ENCODE measurements around the gene LAIR1.

The LAIR1 gene

DNA sequence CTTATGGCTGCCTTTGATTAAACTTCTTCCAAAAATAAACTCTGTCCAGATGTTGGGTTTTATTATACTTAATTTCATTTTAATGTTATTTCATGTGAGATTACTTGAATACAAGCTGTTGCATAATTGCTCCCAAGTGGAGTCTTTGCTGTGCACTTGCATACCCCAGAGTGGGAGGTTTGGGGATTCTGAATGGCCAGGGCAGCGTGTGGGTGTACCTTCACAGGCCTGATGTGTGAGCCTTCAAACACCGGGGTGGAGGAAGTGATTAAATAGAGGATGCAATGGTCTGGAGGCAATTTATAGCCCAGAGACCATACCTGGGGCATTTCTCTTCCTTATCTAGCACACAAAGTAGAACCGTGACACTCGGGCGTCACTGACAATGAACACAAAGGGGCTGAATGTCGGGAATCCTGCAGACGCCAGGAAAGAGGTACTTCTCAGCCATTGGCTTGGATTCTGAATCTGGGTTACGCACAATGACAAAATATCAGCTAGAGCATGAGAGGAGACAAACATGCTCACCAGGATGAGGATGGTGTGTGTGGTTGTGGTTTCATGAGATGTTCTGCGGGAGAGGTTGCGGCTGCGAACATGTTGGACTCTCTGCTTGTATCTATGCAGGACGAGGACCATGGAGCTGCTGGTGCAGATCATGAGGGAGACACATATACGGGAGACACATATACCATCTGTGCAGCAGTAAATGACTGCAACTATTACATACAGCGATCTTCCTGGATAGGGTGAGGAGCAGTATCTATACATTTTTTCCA lies 44.6 kb downstream of the LAIR1 start:
- peaks cover 5% of the 10 kb centered on the region for H3K27me3 ChIP-seq (ENCODE audit: control insufficient read depth, insufficient read depth, low read length)
- H3K4me1 ChIP-seq (ENCODE audit: control insufficient read depth, insufficient read depth, low read length) = no peaks in the 10 kb centered on the region
- H3K36me3 ChIP-seq (ENCODE audit: control insufficient read depth, insufficient read depth, low read length) = no peaks in the 10 kb centered on the region
- no peak overlapping the region for H3K9ac ChIP-seq (ENCODE audit: low read length)
- H3K9me3 ChIP-seq (ENCODE audit: control insufficient read depth, low read length) = no peaks in the 10 kb centered on the region
- no peak overlapping the region for H3K4me3 ChIP-seq (ENCODE audit: low read length)

DNA sequence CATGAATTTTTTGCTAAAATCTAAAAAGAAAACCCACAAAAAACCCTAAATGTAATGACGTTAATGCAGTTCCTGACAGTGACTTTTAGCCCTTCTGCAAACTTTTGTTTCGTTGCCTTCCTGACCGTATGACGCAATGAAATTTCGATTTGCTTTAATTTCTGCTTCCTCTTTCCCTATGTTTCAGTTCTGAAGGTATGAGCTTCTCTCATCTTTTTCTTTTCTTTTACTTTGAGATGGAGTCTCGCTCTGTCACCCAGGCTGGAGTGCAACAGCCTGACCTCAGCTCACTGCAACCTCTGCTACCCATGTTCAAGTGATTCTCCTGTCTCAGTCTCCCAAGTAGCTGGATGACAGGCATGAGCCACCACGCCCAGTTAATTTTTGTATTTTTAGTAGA lies 45.7 kb downstream of the LAIR1 start:
- Histone ChIP-seq H3K27me3 (ENCODE audit: control insufficient read depth, insufficient read depth, low read length) (peaks cover 4% of the 10 kb centered on the region), H3K9me3 (ENCODE audit: control insufficient read depth, low read length) (no peaks in the 10 kb centered on the region), H3K9ac (ENCODE audit: low read length) (no peak overlapping the region)

DNA sequence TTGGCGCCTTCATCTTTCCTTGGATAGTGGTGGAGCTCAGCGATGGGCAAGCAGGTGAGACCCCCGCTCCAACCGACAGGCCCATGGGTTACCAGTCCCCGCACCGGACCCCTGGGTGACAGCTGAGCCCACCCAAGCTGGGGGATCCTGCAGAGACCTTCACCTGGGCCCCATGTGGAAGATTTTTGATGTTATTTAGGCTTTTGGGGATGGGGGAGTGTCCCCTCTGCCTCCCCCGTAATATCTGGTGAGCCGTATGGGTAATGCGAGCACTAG lies 46.8 kb downstream of the LAIR1 start:
- no peak overlapping the region for H3K9ac ChIP-seq (ENCODE audit: low read length)
- H3K4me1 ChIP-seq (ENCODE audit: control insufficient read depth, insufficient read depth, low read length) = no peaks in the 10 kb centered on the region
- no peaks in the 10 kb centered on the region for H3K9me3 ChIP-seq (ENCODE audit: control insufficient read depth, low read length)
- no peak overlapping the region for H3K4me3 ChIP-seq (ENCODE audit: low read length)
- H3K36me3 ChIP-seq (ENCODE audit: control insufficient read depth, insufficient read depth, low read length) = no peaks in the 10 kb centered on the region
- peaks cover 4% of the 10 kb centered on the region for H3K27me3 ChIP-seq (ENCODE audit: control insufficient read depth, insufficient read depth, low read length)

More for the DNA sequence above, 45.7 kb downstream of the LAIR1 start:
- no peaks in the 10 kb centered on the region for H3K36me3 ChIP-seq (ENCODE audit: control insufficient read depth, insufficient read depth, low read length)
- H3K4me1 ChIP-seq (ENCODE audit: control insufficient read depth, insufficient read depth, low read length) = no peaks in the 10 kb centered on the region
- no peak overlapping the region for H3K4me3 ChIP-seq (ENCODE audit: low read length)

DNA sequence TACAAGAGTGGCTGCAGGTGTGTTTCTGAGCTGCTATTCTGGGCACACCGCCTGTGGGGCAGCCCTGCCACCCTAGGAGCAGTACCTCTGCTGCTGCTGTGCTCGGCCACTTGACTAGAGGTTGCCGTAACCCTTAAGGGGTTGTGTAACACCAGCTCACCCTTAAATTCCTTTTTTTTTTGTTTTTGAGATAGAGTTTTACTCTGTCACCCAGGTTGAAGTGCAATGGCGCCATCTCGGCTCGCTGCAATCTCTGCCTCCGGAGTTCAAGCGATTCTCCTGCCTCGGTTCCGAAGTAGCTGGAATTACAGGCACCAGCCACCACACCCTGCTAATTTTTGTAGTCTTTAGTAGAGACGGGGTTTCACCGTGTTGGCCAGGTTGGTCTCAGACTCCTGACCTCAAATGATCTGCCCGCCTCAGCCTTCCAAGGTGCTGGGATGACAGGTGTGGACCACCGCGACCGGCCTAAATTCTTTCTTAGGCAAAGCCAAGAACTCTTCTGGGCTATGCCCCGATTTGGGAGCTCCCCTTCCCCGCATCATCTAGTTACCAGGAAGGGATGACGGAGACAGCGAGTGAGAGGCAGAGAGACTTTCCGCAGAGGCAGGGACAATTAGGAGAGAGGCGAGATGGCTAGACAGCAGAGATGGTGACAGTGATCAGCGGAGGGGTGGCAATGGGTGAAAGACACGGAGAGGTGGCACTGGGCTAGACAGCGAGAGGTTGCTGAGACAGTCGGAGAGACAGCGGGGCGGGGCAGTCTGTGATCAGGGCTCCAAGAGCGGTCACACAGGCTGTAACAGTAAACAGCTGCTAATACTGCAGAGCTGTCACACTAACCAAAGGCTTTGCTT lies 47.4 kb downstream of the LAIR1 start:
- H3K4me1 ChIP-seq (ENCODE audit: control insufficient read depth, insufficient read depth, low read length) = no peaks in the 10 kb centered on the region
- peaks cover 4% of the 10 kb centered on the region for H3K27me3 ChIP-seq (ENCODE audit: control insufficient read depth, insufficient read depth, low read length)
- no peak overlapping the region for H3K4me3 ChIP-seq (ENCODE audit: low read length)
- H3K36me3 ChIP-seq (ENCODE audit: control insufficient read depth, insufficient read depth, low read length) = no peaks in the 10 kb centered on the region
- H3K9ac ChIP-seq (ENCODE audit: low read length) = no peak overlapping the region
- H3K9me3 ChIP-seq (ENCODE audit: control insufficient read depth, low read length) = no peaks in the 10 kb centered on the region

DNA sequence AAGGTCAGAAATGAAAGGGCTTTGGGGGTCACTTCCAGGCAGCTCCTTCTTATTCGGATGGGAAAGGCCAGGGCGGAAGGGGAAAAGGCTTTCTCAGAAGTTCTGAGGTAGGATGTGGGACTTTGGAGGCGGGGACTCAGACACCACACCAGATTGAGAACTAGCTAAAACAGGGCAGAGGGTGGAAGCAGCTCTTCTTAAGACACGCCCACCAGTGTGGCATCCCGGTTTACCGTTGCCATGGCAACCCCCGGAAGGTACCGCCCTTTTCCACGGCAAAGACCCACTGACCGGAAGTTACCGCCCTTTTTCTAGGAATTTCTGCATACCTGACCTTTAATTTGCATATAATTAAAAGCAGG lies 48.0 kb downstream of the LAIR1 start:
- Histone ChIP-seq H3K9ac (ENCODE audit: low read length) (no peak overlapping the region), H3K4me1 (ENCODE audit: control insufficient read depth, insufficient read depth, low read length) (no peaks in the 10 kb centered on the region), H3K4me3 (ENCODE audit: low read length) (no peak overlapping the region), H3K27me3 (ENCODE audit: control insufficient read depth, insufficient read depth, low read length) (peaks cover 4% of the 10 kb centered on the region), H3K36me3 (ENCODE audit: control insufficient read depth, insufficient read depth, low read length) (no peaks in the 10 kb centered on the region), H3K9me3 (ENCODE audit: control insufficient read depth, low read length) (no peaks in the 10 kb centered on the region)

DNA sequence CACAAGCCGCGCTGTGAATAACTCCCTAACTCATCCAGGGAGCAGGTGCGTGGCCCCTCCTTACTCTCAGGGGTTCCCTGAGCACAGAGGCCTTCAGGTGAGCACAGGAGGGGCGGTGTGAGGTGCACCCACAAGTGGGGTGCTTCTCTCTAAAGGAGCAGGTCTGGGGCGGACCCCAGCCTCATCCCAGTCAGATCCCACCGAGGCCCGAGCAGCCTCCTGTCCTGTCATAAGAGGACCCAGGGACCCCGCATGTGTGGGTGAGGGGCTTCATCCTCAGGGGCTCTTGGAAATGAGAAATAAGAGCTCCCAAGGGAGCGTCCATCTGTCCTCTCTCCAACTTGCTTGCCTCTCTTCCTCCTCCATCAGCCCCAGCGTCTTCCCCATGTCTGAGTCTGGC lies 48.8 kb downstream of the LAIR1 start:
- peaks cover 4% of the 10 kb centered on the region for H3K27me3 ChIP-seq (ENCODE audit: control insufficient read depth, insufficient read depth, low read length)
- H3K9ac ChIP-seq (ENCODE audit: low read length) = no peak overlapping the region
- no peak overlapping the region for H3K4me3 ChIP-seq (ENCODE audit: low read length)
- H3K36me3 ChIP-seq (ENCODE audit: control insufficient read depth, insufficient read depth, low read length) = no peaks in the 10 kb centered on the region
- H3K9me3 ChIP-seq (ENCODE audit: control insufficient read depth, low read length) = no peaks in the 10 kb centered on the region
- no peaks in the 10 kb centered on the region for H3K4me1 ChIP-seq (ENCODE audit: control insufficient read depth, insufficient read depth, low read length)

DNA sequence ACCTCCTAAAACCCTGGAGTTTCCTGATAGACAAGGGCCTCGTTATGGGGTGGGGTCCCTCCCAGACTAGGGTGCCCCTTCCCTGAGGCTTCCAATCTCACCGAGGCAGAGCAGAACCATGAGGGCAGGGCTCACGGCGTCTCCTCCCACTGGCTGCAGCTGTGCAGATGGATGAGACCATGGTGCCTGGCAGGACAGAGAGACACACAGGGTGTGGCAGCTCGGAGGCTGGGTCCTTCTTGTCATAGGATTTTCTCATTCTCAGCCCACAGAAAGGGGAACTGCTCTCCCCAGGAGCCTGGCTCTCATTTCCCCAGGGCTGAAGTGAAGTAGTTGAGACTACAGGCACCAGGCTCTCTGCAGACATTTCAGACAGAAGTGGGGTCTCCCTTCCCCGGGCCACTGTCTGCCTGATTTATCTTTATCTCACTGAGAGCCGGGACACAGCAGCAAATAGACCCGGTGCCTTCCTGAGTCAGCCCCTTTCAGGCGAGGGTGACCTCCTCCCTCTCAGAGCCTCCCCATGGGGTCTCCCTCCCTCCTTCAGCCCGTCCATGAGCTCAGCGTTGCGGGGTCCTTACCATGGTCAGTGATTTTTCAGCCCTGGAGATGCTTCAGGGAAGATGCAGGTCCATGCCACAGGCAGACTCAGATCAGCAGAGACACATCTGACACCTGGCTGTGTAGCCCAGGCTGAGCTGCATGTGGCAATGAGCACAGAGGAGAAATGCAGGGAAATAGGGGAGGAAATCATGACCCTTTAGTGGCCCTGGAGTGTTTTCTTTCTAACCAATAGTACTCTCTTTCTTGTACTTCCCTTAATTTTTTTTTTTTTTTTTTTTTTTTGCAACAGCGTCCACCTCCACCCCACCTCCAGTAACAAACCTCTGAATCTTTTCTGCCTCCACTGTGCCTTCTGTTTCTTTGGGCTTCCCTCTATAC lies 52.0 kb downstream of the LAIR1 start, which contains the start of gene LILRA5:
Gene LILRA5 (minus strand): TSS at position 731 of the 942 bp plus-strand sequence. CDS start 147 bp downstream, at position 584.
- H3K4me1 ChIP-seq (ENCODE audit: control insufficient read depth, insufficient read depth, low read length) = no peaks in the 10 kb centered on the region
- no peak within 1 kb of the TSS for H3K4me3 ChIP-seq (ENCODE audit: low read length)
- H3K9me3 ChIP-seq (ENCODE audit: control insufficient read depth, low read length) = no peaks in the 10 kb centered on the region
- H3K9ac ChIP-seq (ENCODE audit: low read length) = no peak within 1 kb of the TSS
- H3K36me3 ChIP-seq (ENCODE audit: control insufficient read depth, insufficient read depth, low read length) = no peaks in the 10 kb centered on the region
- H3K27me3 ChIP-seq (ENCODE audit: control insufficient read depth, insufficient read depth, low read length) = peaks cover 4% of the 10 kb centered on the region

DNA sequence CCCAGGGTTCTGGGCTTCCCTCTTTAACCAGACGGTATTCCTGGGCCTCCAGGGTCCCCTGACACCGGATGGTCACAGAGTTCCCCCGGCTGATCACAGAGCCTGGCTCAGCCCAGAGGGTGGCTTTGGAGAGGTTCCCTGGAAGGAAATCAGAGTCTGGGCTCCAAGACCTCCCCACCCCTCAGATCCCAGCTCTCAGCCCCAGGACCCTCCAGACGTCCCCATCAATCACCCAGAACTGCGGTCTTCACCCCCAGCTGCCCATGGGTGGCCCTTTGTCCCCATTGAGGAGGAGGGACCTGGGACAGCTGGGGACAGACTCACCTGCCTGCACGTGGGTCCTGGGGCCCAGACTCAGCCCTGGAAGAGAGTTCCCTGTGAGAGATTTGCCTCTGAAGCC lies 52.7 kb downstream of the LAIR1 start:
- H3K27me3 ChIP-seq (ENCODE audit: control insufficient read depth, insufficient read depth, low read length) = no peaks in the 10 kb centered on the region
- no peaks in the 10 kb centered on the region for H3K9me3 ChIP-seq (ENCODE audit: control insufficient read depth, low read length)
- H3K4me3 ChIP-seq (ENCODE audit: low read length) = no peak overlapping the region
- no peaks in the 10 kb centered on the region for H3K4me1 ChIP-seq (ENCODE audit: control insufficient read depth, insufficient read depth, low read length)
- H3K36me3 ChIP-seq (ENCODE audit: control insufficient read depth, insufficient read depth, low read length) = no peaks in the 10 kb centered on the region
- H3K9ac ChIP-seq (ENCODE audit: low read length) = no peak overlapping the region

DNA sequence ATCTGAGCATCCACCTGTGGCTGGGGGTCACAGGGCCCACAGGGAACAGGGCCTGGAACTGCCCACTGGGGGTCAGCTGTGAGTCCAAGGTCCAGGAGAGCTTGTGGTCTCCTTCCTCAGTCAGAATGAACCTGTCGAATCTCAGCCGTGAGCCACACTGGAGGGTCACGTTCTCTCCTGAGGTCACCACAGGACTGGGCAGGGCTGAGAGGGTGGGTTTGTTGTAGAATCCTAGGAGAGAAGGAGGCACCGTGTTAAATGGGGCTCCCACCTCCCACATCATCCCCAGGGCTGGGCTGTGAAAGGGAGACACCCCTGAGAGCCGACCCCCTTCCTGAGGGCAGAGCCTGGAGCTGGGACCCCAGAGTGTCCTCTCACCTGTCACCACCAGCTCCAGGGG lies 53.2 kb downstream of the LAIR1 start:
- Histone ChIP-seq H3K4me1 (ENCODE audit: control insufficient read depth, insufficient read depth, low read length) (no peaks in the 10 kb centered on the region), H3K36me3 (ENCODE audit: control insufficient read depth, insufficient read depth, low read length) (no peaks in the 10 kb centered on the region), H3K9ac (ENCODE audit: low read length) (no peak overlapping the region), H3K9me3 (ENCODE audit: control insufficient read depth, low read length) (no peaks in the 10 kb centered on the region), H3K4me3 (ENCODE audit: low read length) (no peak overlapping the region), H3K27me3 (ENCODE audit: control insufficient read depth, insufficient read depth, low read length) (no peaks in the 10 kb centered on the region)

DNA sequence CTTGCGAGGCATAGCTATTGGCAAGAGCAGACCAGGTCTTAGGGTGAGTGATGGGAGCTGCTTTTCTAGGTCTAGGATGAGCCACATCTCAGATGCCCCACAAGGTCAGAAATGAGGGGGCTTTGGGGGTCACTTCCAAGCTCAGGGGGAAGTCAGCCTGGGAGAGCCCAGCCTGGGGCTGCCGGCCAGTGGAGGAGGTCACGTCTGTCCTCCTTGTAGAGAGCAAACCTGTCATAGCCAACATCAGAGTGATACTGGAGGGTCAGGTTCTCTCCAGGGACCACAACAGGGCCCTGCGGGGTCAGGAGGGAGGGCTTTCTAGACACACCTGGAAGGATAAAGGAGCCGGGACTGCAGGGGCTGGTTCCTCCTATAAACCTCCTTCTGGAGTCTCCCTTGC lies 54.2 kb downstream of the LAIR1 start:
- Histone ChIP-seq H3K36me3 (ENCODE audit: control insufficient read depth, insufficient read depth, low read length) (no peaks in the 10 kb centered on the region), H3K27me3 (ENCODE audit: control insufficient read depth, insufficient read depth, low read length) (no peaks in the 10 kb centered on the region), H3K9ac (ENCODE audit: low read length) (no peak overlapping the region), H3K4me3 (ENCODE audit: low read length) (no peak overlapping the region), H3K9me3 (ENCODE audit: control insufficient read depth, low read length) (no peaks in the 10 kb centered on the region), H3K4me1 (ENCODE audit: control insufficient read depth, insufficient read depth, low read length) (no peaks in the 10 kb centered on the region)

DNA sequence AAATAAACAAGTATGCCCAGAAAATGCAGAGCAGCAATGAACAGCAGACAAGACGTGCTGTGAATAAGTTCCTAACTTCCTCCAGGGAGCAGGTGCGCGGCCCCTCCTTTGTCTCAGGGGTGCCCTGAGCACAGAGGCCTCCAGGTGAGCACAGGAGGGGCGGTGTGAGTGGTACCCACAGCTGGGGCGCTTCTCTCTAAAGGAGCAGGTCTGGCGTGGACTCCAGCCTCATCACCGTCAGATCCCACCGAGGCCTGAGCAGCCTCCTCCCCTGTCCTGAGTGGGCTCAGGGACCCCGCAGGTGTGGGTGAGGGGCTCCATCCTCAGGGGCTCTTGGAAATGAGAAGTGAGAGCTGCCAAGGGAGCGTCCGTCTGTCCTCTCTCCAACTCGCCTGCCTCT lies 54.9 kb downstream of the LAIR1 start:
- Histone ChIP-seq H3K9me3 (ENCODE audit: control insufficient read depth, low read length) (no peaks in the 10 kb centered on the region), H3K4me3 (ENCODE audit: low read length) (no peak overlapping the region), H3K4me1 (ENCODE audit: control insufficient read depth, insufficient read depth, low read length) (no peaks in the 10 kb centered on the region), H3K36me3 (ENCODE audit: control insufficient read depth, insufficient read depth, low read length) (no peaks in the 10 kb centered on the region), H3K9ac (ENCODE audit: low read length) (no peak overlapping the region), H3K27me3 (ENCODE audit: control insufficient read depth, insufficient read depth, low read length) (no peaks in the 10 kb centered on the region)

All from mucosa of stomach (tissue), 1 donor.